Measurements from ENCODE around the gene ENTHD1. TPM values are rescaled to one million over a fixed set of nuclear protein-coding genes. Genes with fewer than 3 reads are reported as not detected.

ENTHD1 gene
- total RNA-seq, 1 donor from 2014 or later = not detected

DNA sequence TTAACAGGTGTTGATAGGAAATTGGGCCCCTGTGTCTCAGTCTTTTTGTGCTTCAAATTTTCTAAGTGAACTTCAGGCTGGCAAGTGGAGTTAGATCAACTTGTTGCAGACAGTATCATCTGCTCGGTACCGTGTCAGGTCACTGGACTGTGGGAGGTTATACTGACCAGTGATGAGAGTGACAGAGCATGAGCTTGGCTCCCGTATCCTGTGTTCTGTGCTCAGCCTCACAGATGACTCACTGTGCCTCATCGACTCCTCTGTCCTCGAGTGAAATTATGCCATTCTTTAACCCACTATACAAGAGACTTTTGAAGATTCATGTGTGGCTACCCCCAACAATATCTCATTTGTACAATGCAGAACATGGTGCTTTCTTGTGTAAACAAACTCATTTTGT is 15.2 kb upstream of the ENTHD1 start:
- DNase-seq (ENCODE audit: low read depth) (peak; percentile 32), FAIRE-seq (no peak)
- Histone ChIP-seq H3K27me3 (ENCODE audit: control insufficient read depth, insufficient read depth, low read length) (peaks cover 7% of the 10 kb centered on the region), H3K4me3 (ENCODE audit: low read depth, low read length) (no peak overlapping the region), H3K36me3 (ENCODE audit: control insufficient read depth, insufficient read depth, low read length) (no peaks in the 10 kb centered on the region)
- TF ChIP-seq CTCF (IDR thresholded peaks at IDR 0.05; ENCODE audit: insufficient read depth, low read length, severe bottlenecking) = no peak

DNA sequence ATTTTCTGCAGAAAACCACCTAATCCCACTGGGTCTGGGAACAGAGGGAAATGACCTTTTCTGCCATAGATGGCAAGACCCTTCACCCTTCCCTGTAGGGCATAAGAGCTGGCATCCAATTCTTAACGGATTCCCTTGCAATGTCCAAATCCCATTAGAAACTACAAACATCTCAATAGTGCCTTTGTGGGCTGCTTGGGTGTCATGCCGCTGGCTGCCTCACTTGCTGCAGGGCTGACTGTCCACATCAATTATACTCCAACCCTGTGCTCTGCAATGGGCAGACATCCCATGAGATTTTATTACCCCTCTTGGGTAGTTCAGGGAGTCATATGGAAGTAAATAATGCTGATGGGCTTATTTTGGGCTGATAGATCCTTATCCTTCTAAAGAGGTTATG is 14.6 kb upstream of the ENTHD1 start:
- Histone ChIP-seq H3K4me3 (ENCODE audit: low read depth, low read length) (no peak overlapping the region), H3K27me3 (ENCODE audit: control insufficient read depth, insufficient read depth, low read length) (peaks cover 7% of the 10 kb centered on the region), H3K36me3 (ENCODE audit: control insufficient read depth, insufficient read depth, low read length) (no peaks in the 10 kb centered on the region)
- no peak for TF ChIP-seq CTCF (IDR thresholded peaks at IDR 0.05; ENCODE audit: insufficient read depth, low read length, severe bottlenecking)
- DNase-seq (ENCODE audit: low read depth) (no peak), FAIRE-seq (no peak)

GRCh38 chr22:39907605-39908097 is 14.1 kb upstream of the ENTHD1 start:
- Histone ChIP-seq H3K36me3 (ENCODE audit: control insufficient read depth, insufficient read depth, low read length) (no peaks in the 10 kb centered on the region), H3K4me3 (ENCODE audit: low read depth, low read length) (no peak overlapping the region), H3K27me3 (ENCODE audit: control insufficient read depth, insufficient read depth, low read length) (peaks cover 7% of the 10 kb centered on the region)
- TF ChIP-seq CTCF (IDR thresholded peaks at IDR 0.05; ENCODE audit: insufficient read depth, low read length, severe bottlenecking) = no peak
- no peak for FAIRE-seq
- DNase-seq (ENCODE audit: low read depth) = no peak

DNA sequence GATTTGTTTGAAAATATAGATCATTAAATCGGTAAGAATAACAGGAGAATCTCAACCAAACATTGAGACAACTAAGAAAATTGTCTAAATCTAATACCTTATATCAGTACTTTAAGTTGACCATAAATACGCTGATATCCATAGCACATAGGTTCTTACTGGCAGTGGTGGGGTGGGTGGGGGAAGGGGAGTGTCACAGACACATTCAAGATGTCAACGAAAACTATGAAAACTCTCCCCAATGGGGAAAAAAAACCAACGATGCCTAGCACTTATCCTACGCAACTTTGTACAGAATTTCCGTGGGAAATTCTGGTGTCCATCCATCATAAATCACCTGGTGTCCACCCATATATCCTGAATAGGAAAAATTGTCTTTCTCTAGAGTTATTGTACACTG is 13.5 kb upstream of the ENTHD1 start:
- no peak for FAIRE-seq
- peaks cover 7% of the 10 kb centered on the region for H3K27me3 ChIP-seq (ENCODE audit: control insufficient read depth, insufficient read depth, low read length)
- H3K4me3 ChIP-seq (ENCODE audit: low read depth, low read length) = no peak overlapping the region
- no peaks in the 10 kb centered on the region for H3K36me3 ChIP-seq (ENCODE audit: control insufficient read depth, insufficient read depth, low read length)
- DNase-seq (ENCODE audit: low read depth) = no peak
- no peak for TF ChIP-seq CTCF (IDR thresholded peaks at IDR 0.05; ENCODE audit: insufficient read depth, low read length, severe bottlenecking)

- Histone ChIP-seq H3K4me3 (ENCODE audit: low read depth, low read length) (no peak overlapping the region), H3K27me3 (ENCODE audit: control insufficient read depth, insufficient read depth, low read length) (peaks cover 12% of the 10 kb centered on the region), H3K36me3 (ENCODE audit: control insufficient read depth, insufficient read depth, low read length) (no peaks in the 10 kb centered on the region)
- no peak for TF ChIP-seq CTCF (IDR thresholded peaks at IDR 0.05; ENCODE audit: insufficient read depth, low read length, severe bottlenecking)
- DNase-seq (ENCODE audit: low read depth) = no peak
- FAIRE-seq = no peak
Measured at GRCh38 chr22:39906207-39906606, 12.6 kb upstream of the ENTHD1 start.

DNA sequence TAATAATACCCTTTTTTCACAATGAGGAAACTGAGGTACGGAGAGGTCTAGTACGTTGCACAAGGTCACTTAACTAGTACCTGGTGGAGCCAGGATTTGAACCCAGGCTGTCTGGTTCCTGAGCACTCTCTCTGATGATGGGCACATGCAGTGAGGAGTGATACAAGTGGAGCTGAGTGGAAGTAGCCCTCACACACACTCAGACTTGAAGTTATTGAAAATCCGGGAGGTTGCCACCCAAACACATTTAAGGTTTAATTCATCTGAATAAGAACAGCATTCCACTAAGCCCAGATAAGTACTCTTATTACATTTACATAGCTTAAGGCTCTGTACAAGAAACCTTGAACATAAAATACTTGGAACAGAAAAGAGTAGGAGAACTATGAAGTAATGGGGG is 12.1 kb upstream of the ENTHD1 start:
- peaks cover 13% of the 10 kb centered on the region for H3K27me3 ChIP-seq (ENCODE audit: control insufficient read depth, insufficient read depth, low read length)
- no peaks in the 10 kb centered on the region for H3K36me3 ChIP-seq (ENCODE audit: control insufficient read depth, insufficient read depth, low read length)
- DNase-seq (ENCODE audit: low read depth) = no peak
- no peak for FAIRE-seq
- no peak for TF ChIP-seq CTCF (IDR thresholded peaks at IDR 0.05; ENCODE audit: insufficient read depth, low read length, severe bottlenecking)
- no peak overlapping the region for H3K4me3 ChIP-seq (ENCODE audit: low read depth, low read length)
